ENCODE data around the gene DDX39B. TPM values are rescaled to one million over a fixed set of nuclear protein-coding genes. Genes with fewer than 3 reads are reported as not detected.
A peak's percentile ranks its signal among the peaks of the same experiment; 100 is the strongest.

The DDX39B gene
- total and polyA plus RNA-seq, 2 donors (not counting 3 experiments of a cell fraction or from before 2014, with no cell fraction given), result 453 to 766 TPM

DNA sequence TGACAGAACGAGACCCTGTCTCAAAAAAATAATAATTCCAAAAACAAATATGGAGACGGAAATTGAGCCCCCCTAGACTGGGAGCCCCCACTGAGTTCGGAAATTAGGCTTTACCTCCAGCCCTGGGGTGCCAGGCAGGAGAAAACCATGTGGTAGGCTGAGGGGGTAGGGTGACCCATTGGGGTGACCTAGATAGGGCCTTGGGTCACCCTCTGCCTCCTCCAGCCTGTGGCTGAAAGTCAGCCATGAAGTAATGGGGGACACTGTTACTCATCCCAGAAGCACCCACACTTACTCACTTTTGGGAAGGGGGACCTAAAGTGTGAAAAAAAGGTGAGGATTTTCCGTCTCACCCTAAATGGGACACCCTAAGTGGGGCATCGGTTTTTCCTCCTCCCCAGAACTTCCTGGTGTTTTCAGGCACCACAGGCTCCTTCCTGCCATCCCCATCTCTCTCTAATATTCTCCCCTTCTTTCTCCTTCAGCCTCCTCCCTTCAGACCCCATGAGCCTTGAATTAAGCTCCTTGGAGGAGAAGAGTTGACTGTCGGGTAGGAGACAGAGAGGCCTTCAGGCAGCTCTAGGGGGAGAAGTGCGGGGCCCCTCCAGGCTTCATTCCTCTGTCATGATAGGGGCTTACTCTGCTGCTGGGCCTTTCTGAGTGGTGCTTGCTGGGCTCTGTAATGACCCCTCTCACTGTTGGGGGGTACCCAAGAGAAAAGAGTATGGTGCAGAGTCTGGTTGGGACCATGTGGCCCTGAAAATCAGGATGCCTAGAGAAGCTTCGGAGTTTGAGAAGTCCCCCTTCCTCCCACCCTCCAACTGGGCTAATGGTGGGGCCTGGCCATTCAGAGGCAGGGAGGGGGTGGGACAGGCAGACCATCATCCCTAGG is 38.0 kb upstream of the DDX39B start:
- Histone ChIP-seq H3K9me1 (replicated peaks; ENCODE audit: control insufficient read depth, extremely low read depth, insufficient read depth, low read length) (no peaks in the 10 kb centered on the region), H3K9me3 (replicated peaks; ENCODE audit: control insufficient read depth, insufficient read depth, low read length) (no peaks in the 10 kb centered on the region), H3K36me3 (ENCODE audit: control insufficient read depth in 2 of 2, extremely low read depth in 1 of 2, insufficient read depth in 2 of 2, low read length in 2 of 2) (no peaks in the 10 kb centered on the region), H3K4me1 (ENCODE audit: control insufficient read depth, extremely low read depth, insufficient read depth, low read length) (peaks cover 16% of the 10 kb centered on the region), H3K27me3 (ENCODE audit: control insufficient read depth in 2 of 2, insufficient read depth in 2 of 2, low read length in 2 of 2) (no peaks in the 10 kb centered on the region), H3K9ac (replicated peaks; ENCODE audit: extremely low read depth, insufficient read depth, low read length) (no peak overlapping the region), H2AFZ (ENCODE audit: low read depth, low read length) (no peak overlapping the region), H3K4me3 (replicated peaks in 1 of 3; ENCODE audit: insufficient read depth in 1 of 3, low read depth in 1 of 3, low read length in 3 of 3) (no peak overlapping the region), H4K20me1 (replicated peaks; ENCODE audit: control insufficient read depth, extremely low read depth, insufficient read depth, low read length) (no peaks in the 10 kb centered on the region), H3K4me2 (ENCODE audit: insufficient read depth, low read length) (peak overlapping the region; percentile 25), H3K27ac (ENCODE audit: insufficient read depth, low read depth, low read length) (no peak overlapping the region), H3K79me2 (ENCODE audit: control insufficient read depth, insufficient read depth, low read length) (peaks cover 10% of the 10 kb centered on the region)
- dilution Hi-C loops (cut with MboI; ENCODE audit: extremely low pct_ligation_motif_present, low sequenced_read_pairs) (no loop called here), intact Hi-C loops (cut with micrococcal nuclease) (loop anchor here (1.0 kb wide), 1 partner anchor 8 kb away; no protein-coding TSS in a partner anchor)
- POLR2A ChIA-PET, result interaction anchor here (1.4 to 1.6 kb wide), 2 partner anchors 20 to 41 kb away, joined by 3 to 5 read pairs; partner anchors contain the start of gene PRRC2A
- DNase-seq (ENCODE audit: low read depth, low spot score) (no peak), FAIRE-seq (no peak)
- TF ChIP-seq POLR2A (IDR thresholded peaks at IDR 0.05; ENCODE audit: low read depth, low read length) (no peak), CTCF (IDR thresholded peaks at IDR 0.05; ENCODE audit: extremely low read depth in 1 of 2, insufficient read depth in 1 of 2, low read depth in 1 of 2, low read length in 2 of 2) (no peak), POLR2AphosphoS5 (IDR thresholded peaks at IDR 0.05; ENCODE audit: insufficient read depth, low read depth, low read length) (no peak), GATA2 (IDR thresholded peaks at IDR 0.05; ENCODE audit: insufficient read depth, insufficient read length, low read depth, low read length) (no peak), JUN (IDR thresholded peaks at IDR 0.05; ENCODE audit: borderline replicate concordance, insufficient read depth, insufficient read length, low read depth) (no peak), EZH2 (IDR thresholded peaks at IDR 0.05; ENCODE audit: borderline replicate concordance, low read depth, low read length, severe bottlenecking) (no peak), FOS (IDR thresholded peaks at IDR 0.05; ENCODE audit: borderline replicate concordance, insufficient read depth, low read length) (no peak), MYC (IDR thresholded peaks at IDR 0.05; ENCODE audit: low read depth, low read length) (no peak)
- TF ChIP-seq, protein P1, sequence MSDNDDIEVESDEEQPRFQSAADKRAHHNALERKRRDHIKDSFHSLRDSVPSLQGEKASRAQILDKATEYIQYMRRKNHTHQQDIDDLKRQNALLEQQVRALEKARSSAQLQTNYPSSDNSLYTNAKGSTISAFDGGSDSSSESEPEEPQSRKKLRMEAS (IDR thresholded peaks at IDR 0.05; ENCODE audit: insufficient read depth, insufficient read length), result no peak
- CTCF ChIA-PET, result interaction anchor here (0.9 to 32.6 kb wide), 5 partner anchors 10 to 48 kb away, joined by 3 to 1517 read pairs (median 12); partner anchors contain the start of genes ATP6V1G2, DDX39B, NCR3 and NFKBIL1
- no TSS peak for BruUV-seq (replicated peaks)

All from endothelial cell of umbilical vein (primary cell).